Measurements from ENCODE around the gene NDUFS5.

NDUFS5 gene

DNA sequence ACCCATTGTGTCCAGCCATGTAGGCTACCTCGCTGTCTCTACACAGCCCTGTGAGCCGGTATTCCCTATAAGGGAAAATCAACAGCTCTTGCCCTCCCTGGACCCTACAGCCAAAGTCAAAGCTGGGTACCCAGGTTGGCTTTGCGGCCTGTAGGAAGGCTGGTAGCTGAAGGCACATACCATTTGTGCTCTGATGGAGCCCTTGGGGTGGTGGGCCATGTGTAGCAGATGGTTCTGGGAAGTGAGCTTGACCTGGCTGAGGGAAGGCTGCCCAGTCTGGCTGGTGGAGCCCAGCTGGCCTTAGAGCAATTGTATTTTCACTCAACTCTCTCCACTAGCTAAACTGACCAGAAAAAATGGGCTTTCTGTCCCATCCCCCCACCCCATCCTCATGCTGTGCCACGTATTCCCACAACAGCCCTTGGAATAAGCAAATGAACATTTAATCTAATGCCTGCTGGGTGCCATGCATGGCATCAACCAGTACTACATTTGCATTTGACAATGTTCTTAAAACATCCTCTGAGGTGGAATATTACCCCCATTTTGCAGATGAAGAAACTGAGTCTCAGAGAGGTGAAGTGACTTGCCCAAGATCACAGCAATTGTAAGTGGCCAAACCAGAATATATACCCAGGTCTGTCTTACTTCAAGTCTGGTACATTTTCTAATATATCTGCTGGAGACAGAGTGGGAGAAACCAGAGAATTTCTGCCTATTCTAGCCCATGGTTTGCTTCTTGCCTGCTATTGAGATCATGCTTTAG is 56.8 kb downstream of the NDUFS5 start:
- no peak for TF ChIP-seq EZH2phosphoT487 (IDR thresholded peaks at IDR 0.05; ENCODE audit: borderline replicate concordance, low read length)
- TF ChIP-seq, protein P1, sequence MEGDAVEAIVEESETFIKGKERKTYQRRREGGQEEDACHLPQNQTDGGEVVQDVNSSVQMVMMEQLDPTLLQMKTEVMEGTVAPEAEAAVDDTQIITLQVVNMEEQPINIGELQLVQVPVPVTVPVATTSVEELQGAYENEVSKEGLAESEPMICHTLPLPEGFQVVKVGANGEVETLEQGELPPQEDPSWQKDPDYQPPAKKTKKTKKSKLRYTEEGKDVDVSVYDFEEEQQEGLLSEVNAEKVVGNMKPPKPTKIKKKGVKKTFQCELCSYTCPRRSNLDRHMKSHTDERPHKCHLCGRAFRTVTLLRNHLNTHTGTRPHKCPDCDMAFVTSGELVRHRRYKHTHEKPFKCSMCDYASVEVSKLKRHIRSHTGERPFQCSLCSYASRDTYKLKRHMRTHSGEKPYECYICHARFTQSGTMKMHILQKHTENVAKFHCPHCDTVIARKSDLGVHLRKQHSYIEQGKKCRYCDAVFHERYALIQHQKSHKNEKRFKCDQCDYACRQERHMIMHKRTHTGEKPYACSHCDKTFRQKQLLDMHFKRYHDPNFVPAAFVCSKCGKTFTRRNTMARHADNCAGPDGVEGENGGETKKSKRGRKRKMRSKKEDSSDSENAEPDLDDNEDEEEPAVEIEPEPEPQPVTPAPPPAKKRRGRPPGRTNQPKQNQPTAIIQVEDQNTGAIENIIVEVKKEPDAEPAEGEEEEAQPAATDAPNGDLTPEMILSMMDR (IDR thresholded peaks at IDR 0.05; ENCODE audit: low read depth, low read length, poor library complexity, severe bottlenecking): no peak

GRCh38 chr1:39084191-39084590 is 58.0 kb downstream of the NDUFS5 start:
- H3K36me3 ChIP-seq (ENCODE audit: control insufficient read depth, low read length): no peaks in the 10 kb centered on the region

More for the DNA sequence above, 56.8 kb downstream of the NDUFS5 start:
- H3K9me3 ChIP-seq (ENCODE audit: control insufficient read depth, insufficient read depth, low read length): no peaks in the 10 kb centered on the region
- no peaks in the 10 kb centered on the region for H3K79me2 ChIP-seq (ENCODE audit: control insufficient read depth, low read length)
- no peak overlapping the region for H3K4me3 ChIP-seq (ENCODE audit: low read length)
- H4K20me1 ChIP-seq (ENCODE audit: control insufficient read depth, insufficient read depth, low read depth, low read length): no peaks in the 10 kb centered on the region
- H3K4me2 ChIP-seq (ENCODE audit: low read length): no peak overlapping the region
- no peaks in the 10 kb centered on the region for H3K9me2 ChIP-seq (replicated peaks; ENCODE audit: control insufficient read depth, low read length)
- H3K27ac ChIP-seq (ENCODE audit: low read depth, low read length): no peak overlapping the region
- H3K4me1 ChIP-seq (ENCODE audit: control insufficient read depth, low read length): peaks cover 15% of the 10 kb centered on the region
- peaks cover 33% of the 10 kb centered on the region for H3K27me3 ChIP-seq (ENCODE audit: control insufficient read depth, low read length)
- no peaks in the 10 kb centered on the region for H3K36me3 ChIP-seq (ENCODE audit: control insufficient read depth, low read length)
- H3F3A ChIP-seq (ENCODE audit: control insufficient read depth, insufficient read depth): no peaks in the 10 kb centered on the region

More at GRCh38 chr1:39084191-39084590, 58.0 kb downstream of the NDUFS5 start:
- no peak for TF ChIP-seq EZH2phosphoT487 (IDR thresholded peaks at IDR 0.05; ENCODE audit: borderline replicate concordance, low read length)
- TF ChIP-seq, protein P1 (IDR thresholded peaks at IDR 0.05; ENCODE audit: low read depth, low read length, poor library complexity, severe bottlenecking): no peak
- Histone ChIP-seq H3K27ac (ENCODE audit: low read depth, low read length) (no peak overlapping the region), H3K9me3 (ENCODE audit: control insufficient read depth, insufficient read depth, low read length) (no peaks in the 10 kb centered on the region), H3K9me2 (replicated peaks; ENCODE audit: control insufficient read depth, low read length) (no peaks in the 10 kb centered on the region), H3K79me2 (ENCODE audit: control insufficient read depth, low read length) (no peaks in the 10 kb centered on the region), H3K27me3 (ENCODE audit: control insufficient read depth, low read length) (peaks cover 33% of the 10 kb centered on the region), H3F3A (ENCODE audit: control insufficient read depth, insufficient read depth) (no peaks in the 10 kb centered on the region), H3K4me2 (ENCODE audit: low read length) (no peak overlapping the region), H3K4me1 (ENCODE audit: control insufficient read depth, low read length) (peaks cover 15% of the 10 kb centered on the region), H3K4me3 (ENCODE audit: low read length) (no peak overlapping the region), H4K20me1 (ENCODE audit: control insufficient read depth, insufficient read depth, low read depth, low read length) (no peaks in the 10 kb centered on the region)

Data from DOHH2 (cell line).